HS-27A (cell line): ENCODE results near the gene RPS2.
A peak's percentile ranks its signal among the peaks of the same experiment; 100 is the strongest.
"Not testable (repeated sequence)": the region's sequence is repeated elsewhere in the genome, so short reads cannot be mapped to it uniquely, and the experiment has no call there.

Experiments used
- DNase-seq: peaks from one replicate; pipeline ENCODE4 v3.0.0-alpha.2; 2012; ENCODE audit warnings: low read depth, missing footprints

The RPS2 gene

DNA sequence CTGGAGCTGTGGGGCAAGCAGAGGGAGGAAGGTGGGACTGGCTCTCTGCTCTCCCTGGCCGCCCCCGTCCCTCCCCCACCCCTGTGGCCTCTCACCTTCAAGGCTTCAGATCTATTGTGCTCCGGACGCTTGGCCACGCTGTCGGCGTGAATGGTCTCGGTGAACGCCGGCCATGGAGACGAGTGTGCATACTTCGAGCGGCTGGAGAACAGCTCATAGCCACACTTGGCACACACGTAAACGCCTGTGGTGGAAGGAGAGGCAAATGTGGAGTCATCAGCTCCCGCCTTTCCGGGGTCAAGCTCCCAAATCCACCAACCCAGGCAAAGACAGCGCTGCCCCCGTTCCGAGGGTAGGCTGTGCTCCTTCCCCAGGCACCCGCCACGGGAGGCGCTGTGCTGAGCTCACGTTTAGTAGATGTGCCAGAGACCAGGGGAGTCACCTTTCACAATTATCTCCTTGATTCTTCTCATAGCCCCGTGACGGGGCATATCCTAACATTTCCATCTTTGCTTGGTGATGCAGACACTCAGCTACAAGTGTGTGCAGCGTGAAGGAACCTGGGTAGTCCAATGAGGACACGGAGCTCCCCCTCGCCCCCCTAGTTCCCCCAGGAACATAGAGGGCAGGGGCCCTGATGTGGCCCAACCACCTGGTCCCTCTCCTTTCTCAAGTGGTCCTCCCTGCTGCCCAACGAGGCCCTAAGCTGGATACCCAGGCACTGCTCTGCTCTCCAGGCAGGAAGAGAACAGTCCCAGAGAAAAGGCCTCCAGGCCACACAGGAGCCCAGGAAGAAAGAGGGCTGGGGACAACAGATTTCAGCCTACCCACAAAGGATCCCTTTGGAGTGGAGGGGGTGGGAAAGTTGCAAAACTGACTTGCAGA is 23.2 kb downstream of the RPS2 start:
- no peak for DNase-seq

DNA sequence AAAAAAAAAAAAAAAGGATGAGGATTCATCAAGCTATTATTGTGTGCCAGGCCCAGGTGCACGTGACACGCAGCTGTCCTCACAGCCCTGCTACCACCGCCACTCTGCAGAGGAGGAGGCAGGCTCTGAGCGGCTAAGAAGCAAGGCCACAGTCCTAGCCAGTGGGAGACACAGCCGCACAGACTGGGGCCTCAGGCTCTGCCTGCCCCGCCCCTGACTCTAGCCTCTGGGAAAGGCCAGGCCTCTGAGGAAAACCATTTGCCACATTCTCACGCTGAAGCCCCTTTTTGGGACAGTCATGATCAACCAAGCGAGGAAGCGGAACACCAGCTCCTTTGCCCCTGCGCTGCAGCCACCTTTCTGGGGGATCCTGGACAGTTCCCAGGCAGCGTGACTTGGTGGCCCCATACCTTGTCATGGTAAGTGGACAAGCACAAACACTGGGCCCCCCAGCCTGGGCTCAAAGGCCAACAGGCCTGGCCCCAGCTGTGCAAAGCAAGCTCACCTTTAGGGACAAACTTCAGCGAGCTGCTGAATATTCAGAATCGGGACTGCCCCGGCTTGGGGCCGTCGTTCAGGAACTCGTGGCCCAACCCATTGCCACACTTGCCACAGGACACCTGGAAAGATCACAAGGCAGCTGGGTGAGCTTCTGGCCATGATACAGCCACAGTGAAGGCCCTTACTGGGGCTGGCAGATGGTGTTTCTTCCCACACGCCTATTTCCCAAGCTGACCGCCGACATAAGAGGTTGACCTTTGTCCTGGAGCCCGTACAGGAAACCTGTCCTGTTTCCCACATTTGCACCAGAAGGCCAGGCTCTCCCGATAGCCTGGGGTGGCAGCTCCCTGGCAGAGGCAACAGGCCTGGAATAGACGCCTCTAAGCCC is 24.1 kb downstream of the RPS2 start:
- no peak for DNase-seq

DNA sequence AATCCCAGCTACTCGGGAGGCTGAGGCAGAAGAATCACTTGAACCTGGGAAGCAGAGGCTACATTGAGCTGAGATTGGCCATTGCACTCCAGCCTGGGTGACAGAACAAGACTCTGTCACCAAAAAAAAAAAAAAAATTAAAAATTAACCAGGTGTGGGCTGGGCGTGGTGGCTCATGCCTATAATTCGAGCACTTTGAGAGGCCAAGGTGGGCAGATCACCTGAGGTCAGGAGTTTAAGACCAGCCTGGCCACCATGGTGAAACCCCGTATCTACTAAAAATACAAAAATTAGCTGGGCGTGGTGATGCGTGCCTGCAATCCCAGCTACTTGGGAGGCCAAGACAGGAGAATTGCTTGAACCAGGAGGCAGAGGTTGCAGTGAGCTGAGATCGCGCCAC is 24.8 kb downstream of the RPS2 start:
- not testable (repeated sequence) for DNase-seq

DNA sequence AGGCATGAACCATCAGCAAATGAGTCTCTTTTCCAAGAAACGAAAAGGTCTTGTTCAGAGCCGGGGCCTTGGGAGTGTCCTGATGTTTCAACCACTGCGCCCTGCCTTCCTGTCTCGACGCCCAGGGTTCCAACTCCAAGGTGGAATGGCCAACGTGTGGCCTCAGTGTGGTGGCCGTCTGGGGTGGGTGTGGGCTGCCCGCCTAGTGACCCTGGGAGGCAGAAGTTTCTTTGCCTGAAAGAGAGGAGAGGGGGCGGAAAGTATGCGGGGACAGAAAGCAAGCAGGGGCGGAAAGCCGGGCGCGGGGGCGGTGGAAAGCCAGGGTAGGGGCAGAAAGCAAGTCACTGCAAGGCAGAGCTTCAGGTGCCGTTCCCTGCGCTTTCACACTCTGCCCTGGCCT is 25.7 kb downstream of the RPS2 start:
- no peak for DNase-seq

DNA sequence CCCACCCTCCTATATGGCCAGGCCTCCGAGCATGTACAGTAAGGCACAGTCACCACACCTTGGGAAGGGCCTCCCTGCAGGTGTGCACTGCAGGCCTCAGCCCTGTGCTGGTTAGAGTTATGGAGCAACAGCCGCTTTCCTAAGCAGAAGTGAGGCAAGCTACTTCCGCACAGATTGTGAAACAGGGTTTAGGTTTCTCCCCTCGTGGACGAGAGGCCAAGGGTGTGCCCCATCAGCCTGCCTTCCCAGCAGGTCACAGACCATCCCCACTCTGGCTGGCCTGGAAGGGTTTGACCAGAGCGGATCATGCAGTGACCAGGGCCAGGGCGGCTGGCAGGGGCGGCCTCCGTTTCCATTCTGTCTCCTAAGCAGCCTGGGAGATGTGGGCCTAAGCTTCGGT is 26.3 kb downstream of the RPS2 start:
- DNase-seq = no peak

DNA sequence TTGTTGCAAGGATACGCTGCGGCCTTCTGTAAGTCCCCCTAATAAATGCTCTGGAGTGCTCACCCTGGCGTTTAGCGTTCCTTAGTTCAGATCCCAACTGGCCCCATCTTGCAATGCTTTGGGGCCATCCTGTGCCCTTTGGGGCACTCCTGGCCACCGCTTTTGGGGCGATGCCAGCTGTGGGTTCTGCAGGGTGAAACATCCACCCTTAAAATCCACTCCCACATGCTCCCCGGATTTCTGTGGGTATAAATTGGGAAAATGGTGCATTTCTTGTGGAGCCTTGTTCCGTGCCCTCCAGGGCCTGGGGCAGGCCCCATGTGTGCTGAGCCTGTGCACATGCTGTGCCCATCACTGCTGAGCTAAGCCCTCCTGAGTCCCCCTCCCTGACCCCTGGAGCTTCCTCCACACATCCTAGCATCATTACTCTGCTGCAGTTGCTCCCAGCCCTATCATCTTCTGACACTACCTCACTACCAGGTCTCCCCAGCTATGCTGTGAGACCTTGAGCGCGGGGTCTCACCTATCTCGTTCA is 27.6 kb downstream of the RPS2 start:
- DNase-seq = no peak

DNA sequence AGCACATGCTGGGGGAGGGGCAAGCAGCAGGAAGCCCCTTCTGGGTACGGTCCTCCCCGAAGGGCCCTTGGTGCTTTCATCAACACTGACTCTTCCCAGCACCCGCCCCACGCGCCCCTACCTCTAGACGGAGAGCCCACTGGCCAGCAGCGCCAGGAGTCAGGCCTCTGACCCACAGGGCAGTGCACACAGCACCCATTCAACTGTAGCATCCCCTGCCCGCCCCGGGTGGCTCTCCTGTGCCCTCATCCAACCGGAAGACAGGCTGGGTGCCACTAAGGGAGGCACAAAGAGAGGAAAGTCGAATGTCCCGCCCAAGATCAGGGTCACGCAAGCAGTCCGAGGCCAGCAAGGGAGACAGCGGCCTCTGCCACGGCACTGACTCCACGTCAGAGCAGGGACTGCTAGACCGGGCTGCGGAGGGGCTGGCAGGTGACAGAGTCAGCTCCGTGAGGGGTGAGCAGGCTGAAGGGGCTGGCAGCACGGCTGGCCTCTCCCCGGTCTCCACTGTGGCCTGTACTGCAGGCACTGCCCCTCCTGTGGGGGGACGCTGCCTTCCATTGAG is 31.4 kb downstream of the RPS2 start:
- DNase-seq = no peak

DNA sequence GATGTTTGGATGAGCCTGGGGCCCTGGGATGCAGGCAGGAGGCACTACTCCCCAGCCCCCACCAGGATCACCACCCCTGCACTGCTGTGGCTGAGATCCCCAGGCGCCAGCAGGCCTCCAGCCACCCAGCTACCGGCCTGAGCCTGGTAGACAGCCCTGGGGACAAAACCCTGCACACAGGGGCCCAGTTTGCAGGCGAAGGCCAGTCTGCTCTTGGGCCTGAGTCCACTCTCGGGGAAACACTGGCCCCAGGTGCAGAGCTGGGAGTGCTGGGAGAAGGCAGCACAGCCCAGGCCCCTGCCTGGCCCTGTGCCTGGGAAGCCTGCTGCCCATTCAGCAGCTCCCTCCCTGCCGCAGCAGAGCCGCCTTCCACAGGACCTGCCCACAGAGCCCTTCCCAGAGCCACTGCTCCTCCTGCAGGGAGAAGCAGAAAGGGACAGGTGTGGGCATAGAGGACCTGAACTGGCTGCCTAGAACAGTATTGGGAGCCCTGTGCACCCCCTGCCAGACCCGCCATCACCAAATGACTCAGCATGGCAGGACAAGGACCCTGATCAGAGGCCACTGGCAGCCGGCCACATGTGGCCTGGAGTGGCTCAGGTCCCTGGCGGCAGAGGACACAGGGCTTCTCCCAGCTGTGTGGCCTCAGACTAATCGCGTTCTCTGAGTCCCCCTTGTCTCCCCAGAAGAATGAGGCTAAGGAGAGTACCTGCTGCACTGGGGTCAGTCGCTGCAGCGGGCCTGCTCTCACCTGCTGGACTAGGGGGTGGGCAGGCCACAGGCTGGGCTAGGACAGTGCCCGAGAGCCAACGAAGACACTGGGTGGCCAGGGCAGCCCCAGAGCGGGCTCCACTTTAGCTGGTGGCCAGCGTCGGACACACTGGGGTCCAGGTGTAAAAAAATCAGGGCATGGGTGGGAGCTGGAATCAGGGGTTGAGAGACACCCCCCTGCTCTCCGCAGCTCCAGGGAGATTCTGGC is 32.3 kb downstream of the RPS2 start:
- no peak for DNase-seq

DNA sequence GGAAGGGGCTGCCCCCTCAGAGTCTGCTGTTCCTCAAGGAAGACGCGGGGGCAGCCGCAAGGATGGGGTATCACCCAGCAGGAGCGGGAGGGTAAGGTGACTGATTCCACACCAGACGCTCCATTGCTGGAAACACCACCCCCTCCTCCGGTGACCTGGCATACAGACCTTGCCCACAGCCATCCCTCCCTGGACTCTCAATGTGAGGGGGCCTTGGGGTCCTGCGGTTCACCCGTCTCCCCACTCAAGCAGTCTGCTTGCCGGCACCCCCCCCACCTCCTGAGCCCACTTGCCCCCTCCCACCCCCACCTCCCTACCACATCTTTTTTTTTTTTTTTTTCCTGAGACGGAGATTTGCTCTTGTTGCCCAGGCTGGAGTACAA is 34.3 kb downstream of the RPS2 start:
- no peak for DNase-seq

DNA sequence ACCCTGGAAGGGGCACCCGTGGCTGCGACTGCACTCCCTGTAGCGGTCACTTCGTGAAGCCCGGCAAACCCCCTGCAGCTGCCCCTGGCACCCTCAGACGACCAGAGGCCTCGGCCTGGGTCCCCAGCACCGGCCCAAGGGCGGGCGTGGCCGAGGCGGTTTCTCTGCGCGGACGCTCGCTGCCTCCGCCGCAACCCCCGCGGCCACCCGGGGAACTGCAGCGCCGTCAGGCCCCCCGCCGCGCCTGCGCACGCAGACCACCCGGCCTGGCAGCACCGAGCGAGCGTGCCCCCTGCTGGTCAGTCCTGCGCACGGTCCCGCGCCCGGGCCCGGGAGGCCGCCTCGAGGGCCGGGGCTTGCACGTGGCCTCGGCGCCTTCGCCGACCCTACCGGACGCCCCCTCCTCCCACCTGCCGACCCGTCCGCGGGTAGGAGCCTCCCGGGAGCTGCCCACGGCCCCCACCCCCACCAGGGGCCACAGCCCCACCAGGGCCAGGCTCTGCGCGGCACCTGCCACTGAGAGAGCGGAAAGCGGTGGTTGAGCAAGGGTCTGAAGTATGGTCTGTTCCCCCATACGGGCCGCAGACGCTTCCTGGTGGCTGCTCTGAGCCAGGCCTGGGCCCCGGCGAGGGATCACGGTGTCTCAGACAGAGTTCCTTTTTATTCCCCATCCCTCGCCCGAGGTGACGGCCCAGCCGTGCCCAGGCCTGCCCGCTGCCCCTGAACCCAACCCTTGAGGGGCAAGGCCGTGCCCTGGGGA is 34.9 kb downstream of the RPS2 start:
- DNase-seq = peak; percentile 29

DNA sequence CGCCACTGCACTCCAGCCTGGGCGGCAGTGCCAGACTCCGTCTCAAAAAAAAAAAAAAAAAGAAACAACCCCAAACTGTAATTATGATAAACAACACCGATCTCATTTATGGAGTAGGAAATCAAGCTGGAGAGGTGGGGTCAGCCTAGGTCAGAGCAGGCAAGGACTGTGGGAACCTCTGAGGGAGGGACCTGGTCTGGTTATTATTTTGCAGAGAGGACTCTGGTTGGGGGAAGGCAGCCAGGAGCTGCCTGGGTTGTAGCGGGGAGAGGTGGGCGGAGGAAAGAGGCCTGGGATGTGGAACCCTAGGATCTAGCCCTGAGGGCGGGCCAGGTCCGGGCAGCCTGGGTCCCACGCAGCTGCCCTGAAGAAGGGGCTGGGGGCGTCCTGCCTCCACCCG is 35.5 kb downstream of the RPS2 start:
- DNase-seq = no peak

DNA sequence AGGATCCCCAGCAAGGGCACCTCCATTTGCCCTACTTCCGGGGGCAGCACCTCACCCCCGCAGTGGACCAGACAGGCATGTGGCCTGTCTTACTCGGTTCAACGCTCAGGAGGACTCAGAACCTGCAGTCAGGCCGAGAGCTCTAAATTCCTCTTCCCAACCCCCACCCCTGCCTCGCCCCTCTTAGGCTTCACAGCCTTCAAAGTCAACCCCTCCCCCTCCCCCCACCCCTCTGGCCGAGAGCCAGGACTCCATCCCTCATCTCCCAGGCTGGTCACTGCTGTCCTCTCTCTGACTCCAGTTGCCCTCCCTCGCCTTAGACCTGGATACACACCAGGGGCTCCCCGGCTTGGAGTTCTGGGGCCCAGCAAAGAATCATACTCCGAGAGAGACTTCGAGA is 38.4 kb downstream of the RPS2 start:
- no peak for DNase-seq

DNA sequence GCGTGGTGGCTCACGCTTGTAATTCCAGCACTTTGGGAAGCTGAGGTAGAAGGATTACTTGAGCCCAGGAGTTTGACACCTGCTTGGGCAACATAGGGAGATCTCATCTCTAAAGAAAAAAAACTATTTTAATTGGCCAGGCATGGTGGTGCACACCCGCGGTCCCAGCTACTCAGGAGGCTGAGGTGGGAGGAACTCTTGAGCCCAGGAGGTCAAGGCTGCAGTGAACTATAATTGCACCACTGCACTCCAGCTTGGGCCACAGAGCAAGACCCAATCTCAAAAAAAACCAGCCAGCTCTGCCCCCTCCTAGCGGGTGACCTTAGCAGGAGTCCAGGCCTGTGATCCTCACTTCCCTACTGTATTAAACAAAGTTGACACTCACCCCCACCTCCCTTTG is 40.5 kb downstream of the RPS2 start:
- DNase-seq = no peak

DNA sequence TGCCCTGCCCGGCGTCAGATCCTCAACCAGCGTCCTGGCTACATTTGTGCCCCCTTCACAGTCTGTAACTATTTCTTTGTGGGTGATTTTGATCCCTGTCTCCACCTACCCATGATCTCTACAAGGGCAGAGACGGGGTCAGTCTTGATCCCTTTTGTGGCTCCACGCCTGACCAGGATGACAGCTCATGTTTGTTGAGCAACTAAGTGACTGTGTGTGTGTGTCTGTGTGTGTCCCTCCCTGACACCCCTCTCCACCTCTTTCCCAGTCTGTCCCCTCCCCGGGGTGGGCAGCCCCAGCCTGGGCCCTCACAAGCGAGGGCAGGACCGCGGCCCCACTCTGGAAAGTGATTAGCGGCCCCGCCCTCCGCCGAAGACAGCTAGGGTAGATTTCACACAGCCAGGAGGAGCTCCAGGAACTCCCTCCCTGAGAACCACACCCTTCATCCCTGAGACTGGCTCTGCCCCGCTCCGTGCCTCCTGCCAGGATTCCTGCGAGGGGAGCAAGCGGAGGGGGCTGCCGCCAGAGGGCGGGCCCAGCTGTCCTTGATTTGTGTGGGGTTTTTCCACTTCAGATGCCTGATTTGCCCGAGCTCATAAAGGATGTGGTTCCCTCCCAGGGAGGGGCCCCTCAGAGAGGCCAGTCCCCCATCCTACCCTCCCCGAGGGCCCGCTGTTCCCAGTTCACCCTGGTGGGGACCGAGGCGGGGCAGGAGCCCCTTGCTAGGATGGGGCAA is 41.2 kb downstream of the RPS2 start:
- no peak for DNase-seq

DNA sequence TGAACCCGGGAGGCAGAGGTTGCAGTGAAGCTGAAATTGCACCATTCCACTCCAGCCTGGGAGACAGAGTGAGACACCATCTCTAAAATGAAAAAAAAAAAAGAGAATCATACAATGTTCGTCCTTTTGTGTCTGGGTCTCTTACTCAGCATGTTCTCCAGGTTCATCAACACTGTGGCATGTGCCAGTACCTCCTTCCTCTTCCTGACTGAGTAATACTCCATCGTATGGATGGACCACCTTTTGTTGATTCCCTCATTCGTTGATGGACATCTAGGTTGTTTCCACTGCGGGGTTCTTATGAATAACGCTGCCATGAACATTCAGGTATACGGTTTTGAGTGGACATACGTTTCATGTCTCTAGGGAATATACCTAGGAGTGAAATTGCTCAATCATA is 42.3 kb downstream of the RPS2 start:
- no peak for DNase-seq

DNA sequence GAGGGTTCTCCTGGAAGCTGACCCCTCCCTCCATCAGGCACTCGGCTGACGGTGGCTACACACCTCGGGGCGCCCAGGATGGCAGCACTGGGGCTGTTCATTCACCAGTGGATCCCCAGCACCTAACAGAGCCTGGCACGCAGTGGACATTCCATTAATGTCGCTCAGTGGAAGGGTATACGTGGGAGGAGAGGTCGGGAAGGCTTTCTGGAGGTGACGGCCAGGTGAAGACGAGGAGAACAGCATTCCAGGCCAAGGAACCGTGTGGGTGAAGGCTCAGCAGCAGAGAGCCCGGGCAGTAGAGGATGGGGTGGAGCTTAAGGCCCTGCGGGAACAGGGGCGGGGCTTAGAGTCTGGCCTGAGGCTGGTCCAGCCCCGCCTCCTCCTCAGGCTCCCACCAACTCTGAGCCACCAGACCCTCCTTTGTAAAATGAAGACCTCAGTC is 43.9 kb downstream of the RPS2 start:
- no peak for DNase-seq

DNA sequence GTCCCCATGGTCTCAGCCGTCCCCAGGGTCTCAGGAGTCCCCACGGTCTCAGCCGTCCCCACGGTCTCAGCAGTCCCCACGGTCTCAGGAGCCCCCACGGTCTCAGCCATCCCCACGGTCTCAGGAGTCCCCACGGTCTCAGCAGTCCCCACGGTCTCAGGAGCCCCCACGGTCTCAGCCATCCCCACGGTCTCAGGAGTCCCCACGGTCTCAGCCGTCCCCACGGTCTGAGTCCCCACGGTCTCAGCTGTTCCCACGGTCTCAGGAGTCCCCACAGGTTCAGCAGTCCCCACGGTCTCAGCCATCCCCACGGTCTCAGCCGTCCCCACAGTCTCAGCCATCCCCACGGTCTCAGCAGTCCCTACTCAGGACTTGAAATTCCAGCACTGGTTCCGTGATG is 44.5 kb downstream of the RPS2 start:
- DNase-seq = not testable (repeated sequence)

DNA sequence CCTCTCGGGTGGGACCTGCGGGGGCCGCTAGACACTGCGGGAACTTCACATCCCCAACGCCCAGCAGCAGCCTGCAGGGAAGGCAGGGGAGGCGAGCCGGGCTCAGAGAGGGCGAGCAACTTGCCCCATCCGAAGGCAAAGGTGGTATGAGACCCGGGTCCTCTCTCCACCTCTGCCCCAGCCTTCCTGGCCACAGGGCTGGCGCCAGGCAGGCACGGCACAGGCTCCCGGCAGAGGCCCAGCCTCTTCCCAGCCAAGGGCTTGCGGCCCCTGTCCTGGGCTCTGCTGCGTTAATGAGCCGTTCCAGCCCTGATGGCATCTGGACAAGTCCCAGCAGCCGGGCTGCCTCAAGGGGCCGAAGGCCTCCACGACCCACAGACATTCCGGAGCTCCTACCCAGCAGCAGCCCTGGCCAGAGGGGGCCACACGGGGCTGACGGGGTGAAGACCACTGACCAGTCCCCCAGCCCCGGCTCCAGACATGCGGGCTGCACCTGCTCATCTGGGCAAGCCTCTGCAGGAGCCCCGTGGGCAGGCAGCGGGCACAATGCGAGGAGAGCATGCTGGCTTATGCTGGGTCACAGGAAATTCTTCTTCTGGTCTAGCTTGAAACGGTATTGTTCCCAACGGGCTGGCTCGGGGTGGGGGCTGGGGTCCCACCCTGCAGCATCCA is 45.2 kb downstream of the RPS2 start:
- DNase-seq = no peak
